Mucosa of descending colon (tissue), 3 donors: Measurements from ENCODE around the gene SPOUT1. TPM values are rescaled to one million over a fixed set of nuclear protein-coding genes. Genes with fewer than 3 reads are reported as not detected.

ENCODE experiments used
- ATAC-seq: fragments of 200-7000 bp; cut with Tn5 transposase; one replicate; pipeline ENCODE4 v1.9.1; 2020; ENCODE audit warnings: mild to moderate bottlenecking, moderate library complexity
- DNase-seq, 3 donors: peaks; one replicate each; pipeline ENCODE4 v3.0.0-alpha.2; 2020
- H3K36me3 ChIP-seq: fragments of 200-600 bp; one replicate; pipeline ENCODE4 v1.8.0; 2021; ENCODE audit warnings: low read depth, mild to moderate bottlenecking
- H3K4me1 ChIP-seq: fragments of 200-600 bp; one replicate; pipeline ENCODE4 v1.8.0; 2021; ENCODE audit warnings: low read depth, mild to moderate bottlenecking
- H3K4me3 ChIP-seq: fragments of 200-600 bp; one replicate; pipeline ENCODE4 v1.8.0; 2021; ENCODE audit warnings: mild to moderate bottlenecking
- H3K9me3 ChIP-seq: fragments of 200-600 bp; one replicate; pipeline ENCODE4 v1.8.0; 2021; ENCODE audit warnings: mild to moderate bottlenecking
- intact Hi-C, 2 donors: fragments of 100-400 bp; cut with DNase I in 1 of 2; cut with micrococcal nuclease in 1 of 2; formaldehyde crosslinking; loops; one replicate each; pipeline versions ENCODE4 v1.11.0 to v1.11.1; 2022; cut with DNase I, micrococcal nuclease
- total RNA-seq, 3 donors: library from RNA; stranded (reverse); fragmentation: NEBNext Ultra II Directional in 2 of 3; extraction: Animal tissue kit (Norgen Biotek cat#: 25700) in 2 of 3; gene quantifications; one replicate each; pipeline versions ENCODE4 v1.2.1 to v1.2.4, GENCODE V29; 2021 to 2023
- TF ChIP-seq, protein P1 (sequence below): fragments of 200-600 bp; IDR thresholded peaks from one replicate; pipeline ENCODE4 v1.8.0; 2022; ENCODE audit warnings: antibody characterized with exemption, mild to moderate bottlenecking
- donor health status: DM: no; HTN: no; CAD: no; lungs with moderate emphysema.
- donor health status: DM: no; HTN: no; CAD: no.
- donor health status: DM: no; HTN: yes; CAD: no.

The SPOUT1 gene
- total RNA-seq, 3 donors from 2014 or later = 31.6 to 35.5 (median 31.7) TPM

DNA sequence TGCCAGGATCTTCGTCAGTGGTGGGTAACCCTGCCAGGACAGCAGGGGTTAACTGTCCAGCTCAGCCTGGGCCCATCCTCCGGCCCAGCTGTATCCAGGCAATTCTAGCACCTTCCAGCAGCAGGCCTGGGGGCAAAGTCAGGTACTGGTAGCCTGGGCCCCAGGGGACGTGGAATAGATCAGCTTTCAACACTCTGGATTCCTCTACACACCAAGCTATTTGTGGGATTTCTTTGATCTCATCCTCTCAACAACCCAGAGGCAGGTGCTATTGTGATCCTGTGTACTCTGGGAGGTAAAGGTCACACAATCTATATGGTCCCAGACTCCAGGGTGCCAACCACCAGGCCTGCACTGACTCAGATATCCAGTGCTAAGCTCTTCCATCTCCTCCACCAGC lies 8.7 kb upstream of the SPOUT1 start:
- no peak overlapping the region for H3K4me3 ChIP-seq
- H3K4me1 ChIP-seq = no peaks in the 10 kb centered on the region
- ATAC-seq (no peak), DNase-seq (peak in 1 of 3 donors; percentile 17)
- no peaks in the 10 kb centered on the region for H3K36me3 ChIP-seq
- intact Hi-C loops = no loop called here
- H3K9me3 ChIP-seq = no peaks in the 10 kb centered on the region
- TF ChIP-seq, protein P1, sequence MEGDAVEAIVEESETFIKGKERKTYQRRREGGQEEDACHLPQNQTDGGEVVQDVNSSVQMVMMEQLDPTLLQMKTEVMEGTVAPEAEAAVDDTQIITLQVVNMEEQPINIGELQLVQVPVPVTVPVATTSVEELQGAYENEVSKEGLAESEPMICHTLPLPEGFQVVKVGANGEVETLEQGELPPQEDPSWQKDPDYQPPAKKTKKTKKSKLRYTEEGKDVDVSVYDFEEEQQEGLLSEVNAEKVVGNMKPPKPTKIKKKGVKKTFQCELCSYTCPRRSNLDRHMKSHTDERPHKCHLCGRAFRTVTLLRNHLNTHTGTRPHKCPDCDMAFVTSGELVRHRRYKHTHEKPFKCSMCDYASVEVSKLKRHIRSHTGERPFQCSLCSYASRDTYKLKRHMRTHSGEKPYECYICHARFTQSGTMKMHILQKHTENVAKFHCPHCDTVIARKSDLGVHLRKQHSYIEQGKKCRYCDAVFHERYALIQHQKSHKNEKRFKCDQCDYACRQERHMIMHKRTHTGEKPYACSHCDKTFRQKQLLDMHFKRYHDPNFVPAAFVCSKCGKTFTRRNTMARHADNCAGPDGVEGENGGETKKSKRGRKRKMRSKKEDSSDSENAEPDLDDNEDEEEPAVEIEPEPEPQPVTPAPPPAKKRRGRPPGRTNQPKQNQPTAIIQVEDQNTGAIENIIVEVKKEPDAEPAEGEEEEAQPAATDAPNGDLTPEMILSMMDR = no peak

DNA sequence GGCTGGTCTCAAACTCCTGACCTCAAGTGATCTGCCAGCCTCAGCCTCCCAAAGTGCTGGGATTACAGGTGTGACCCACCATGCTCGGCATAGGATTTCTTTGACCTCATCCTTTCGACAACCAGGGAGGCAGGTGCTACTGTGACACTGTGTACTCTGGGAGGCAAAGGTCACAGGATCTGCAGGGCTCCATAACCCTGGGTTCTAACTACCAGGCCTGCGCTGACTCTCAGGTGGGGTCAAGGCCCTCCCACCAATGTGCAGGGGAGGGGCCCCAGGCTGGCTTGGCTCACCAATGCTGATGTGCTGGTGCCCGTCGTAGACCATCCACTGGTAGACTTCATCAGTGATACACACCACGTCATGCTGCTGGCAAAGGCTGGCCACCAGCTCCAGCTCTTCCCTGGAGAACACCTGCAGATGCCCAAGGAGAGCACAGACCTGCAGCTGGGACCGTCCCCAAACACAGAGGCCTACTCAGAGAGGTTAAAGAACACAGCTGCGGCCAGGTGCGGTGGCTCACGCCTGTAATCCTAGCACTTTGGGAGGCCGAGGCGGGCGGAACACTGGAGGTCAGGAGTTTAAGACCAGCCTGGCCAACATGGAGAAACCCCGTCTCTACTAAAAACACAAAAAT lies 7.0 kb upstream of the SPOUT1 start:
- intact Hi-C loops = no loop called here
- H3K36me3 ChIP-seq = no peaks in the 10 kb centered on the region
- TF ChIP-seq, protein P1 = no peak
- no peak for ATAC-seq
- no peaks in the 10 kb centered on the region for H3K4me1 ChIP-seq
- peak in 1 of 3 donors; percentile 28 for DNase-seq
- H3K9me3 ChIP-seq = no peaks in the 10 kb centered on the region
- H3K4me3 ChIP-seq = no peak overlapping the region

DNA sequence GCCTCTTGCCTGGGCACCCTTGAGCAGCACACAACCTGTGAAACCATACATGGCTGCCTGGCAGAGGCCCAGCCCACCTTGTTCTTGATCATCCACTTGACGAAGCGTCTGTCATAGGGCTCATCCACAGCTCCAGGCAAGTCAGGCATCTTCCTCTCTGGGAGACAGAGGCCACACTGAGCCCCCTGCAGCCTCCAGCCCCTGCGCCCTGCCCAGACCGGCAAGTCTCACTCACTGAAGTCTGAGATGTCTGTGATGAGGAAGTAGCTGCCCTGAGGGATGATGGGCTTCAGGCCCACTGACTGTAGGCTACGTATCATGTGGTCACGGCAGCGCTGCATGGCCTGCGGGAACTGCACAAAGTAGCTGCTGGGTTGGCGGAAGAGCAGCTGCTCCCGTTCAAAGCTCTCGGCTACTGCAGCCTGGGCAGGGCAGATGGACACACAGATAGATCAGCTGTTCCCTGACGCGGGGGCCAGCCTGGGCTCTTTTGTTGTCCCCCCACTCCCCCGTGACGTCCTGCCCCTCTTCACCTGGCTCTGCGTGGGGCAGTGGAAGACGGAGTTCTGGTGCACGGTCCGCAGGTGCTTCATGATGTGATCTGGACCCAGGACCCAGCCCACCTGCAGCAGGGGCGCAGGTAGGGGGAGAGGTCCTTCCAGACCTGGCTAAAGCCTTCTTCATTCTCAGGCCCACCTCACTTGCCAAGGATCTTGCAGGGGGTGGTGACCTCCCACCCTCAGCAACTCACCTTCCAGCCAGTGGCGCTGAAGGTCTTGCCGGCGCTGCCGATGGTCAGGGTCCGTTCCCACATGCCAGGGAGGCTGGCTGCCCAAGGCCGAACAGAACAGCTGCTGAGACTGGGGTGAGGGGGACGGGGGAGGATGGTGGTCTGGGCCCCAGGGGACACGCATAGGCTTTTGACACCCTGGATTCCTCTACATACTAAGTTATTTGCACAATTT lies 5.9 kb upstream of the SPOUT1 start:
- DNase-seq (peak in 1 of 3 donors; percentile 37), ATAC-seq (no peak)
- TF ChIP-seq, protein P1 = no peak
- H3K4me3 ChIP-seq = no peak overlapping the region
- intact Hi-C loops = no loop called here
- no peaks in the 10 kb centered on the region for H3K9me3 ChIP-seq
- H3K36me3 ChIP-seq = no peaks in the 10 kb centered on the region
- no peaks in the 10 kb centered on the region for H3K4me1 ChIP-seq

DNA sequence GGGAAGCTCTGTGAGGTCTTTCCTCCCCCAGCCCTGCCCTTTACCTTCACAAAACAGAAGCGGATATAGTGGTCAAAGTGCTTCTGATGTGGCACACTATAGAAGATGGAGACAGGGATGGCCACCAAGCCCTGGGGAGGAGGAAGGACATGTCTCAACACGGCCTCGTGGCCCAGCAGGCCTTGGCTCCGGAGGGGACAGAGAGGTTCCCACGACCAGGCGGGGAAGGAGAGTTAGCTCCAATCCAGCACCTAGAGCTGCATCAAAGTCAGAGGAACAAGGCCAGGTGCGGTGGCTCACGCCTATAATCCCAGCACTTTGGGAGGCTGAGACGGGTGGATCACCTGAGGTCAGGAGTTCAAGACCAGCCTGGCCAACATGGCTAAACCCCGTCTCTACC lies 4.1 kb upstream of the SPOUT1 start:
- H3K9me3 ChIP-seq = no peaks in the 10 kb centered on the region
- TF ChIP-seq, protein P1 = no peak
- DNase-seq = no peak
- no peak overlapping the region for H3K4me3 ChIP-seq
- no peaks in the 10 kb centered on the region for H3K36me3 ChIP-seq
- intact Hi-C loops = no loop called here
- ATAC-seq = no peak
- peaks cover 4% of the 10 kb centered on the region for H3K4me1 ChIP-seq

DNA sequence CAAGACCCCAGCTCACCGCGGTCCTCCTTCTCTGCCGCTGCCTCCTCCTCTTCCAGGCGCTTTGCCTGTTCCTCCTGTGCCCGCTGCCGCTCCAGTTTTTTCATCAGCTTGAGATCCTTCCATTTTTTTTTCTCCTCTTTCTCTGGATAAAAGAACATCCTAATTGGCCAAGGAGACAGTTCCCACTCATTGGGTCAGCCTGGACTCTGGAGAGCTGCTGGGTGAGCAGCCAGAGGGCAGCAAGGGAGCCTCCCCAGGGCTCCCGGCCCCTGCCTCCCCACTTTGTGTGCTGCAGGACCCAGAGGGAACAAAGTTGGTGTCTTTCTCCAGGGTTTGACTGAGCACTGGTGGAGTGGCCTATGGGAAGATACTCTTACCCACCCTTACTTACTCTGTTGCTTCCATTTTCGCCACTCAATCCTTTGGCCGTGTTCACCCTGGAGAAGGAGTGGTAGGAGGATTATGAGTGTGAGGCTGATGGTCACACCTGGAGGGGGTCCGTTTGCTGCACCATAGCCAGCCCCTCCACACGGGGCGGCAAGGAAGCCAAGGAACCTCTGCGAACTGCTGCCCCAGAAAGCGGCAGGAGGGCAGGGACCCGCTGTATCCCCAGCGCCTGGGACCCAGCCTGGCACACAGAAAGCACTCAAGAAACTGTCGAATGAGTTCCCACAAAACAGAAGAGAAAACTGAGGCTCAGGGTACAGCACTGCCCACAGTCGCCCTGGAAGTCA lies 708 bp downstream of the SPOUT1 start:
- ATAC-seq = no peak
- intact Hi-C loops = no loop called here
- Histone ChIP-seq H3K4me3 (peak overlapping the region; percentile 74), H3K36me3 (no peaks in the 10 kb centered on the region), H3K4me1 (peaks cover 7% of the 10 kb centered on the region), H3K9me3 (no peaks in the 10 kb centered on the region)
- DNase-seq = no peak
- TF ChIP-seq, protein P1 = no peak
